Inflammatory macrophage treated with lipopolysaccharide for 4 hours (primary cell): ENCODE measurements around the gene MGAT5B.

Experiments used
- DNase-seq: peaks from one replicate; pipeline ENCODE4 v3.0.0-alpha.2; 2020

MGAT5B gene

GRCh38 chr17:76930107-76930506 is 61.9 kb downstream of the MGAT5B start:
- no peak for DNase-seq

DNA sequence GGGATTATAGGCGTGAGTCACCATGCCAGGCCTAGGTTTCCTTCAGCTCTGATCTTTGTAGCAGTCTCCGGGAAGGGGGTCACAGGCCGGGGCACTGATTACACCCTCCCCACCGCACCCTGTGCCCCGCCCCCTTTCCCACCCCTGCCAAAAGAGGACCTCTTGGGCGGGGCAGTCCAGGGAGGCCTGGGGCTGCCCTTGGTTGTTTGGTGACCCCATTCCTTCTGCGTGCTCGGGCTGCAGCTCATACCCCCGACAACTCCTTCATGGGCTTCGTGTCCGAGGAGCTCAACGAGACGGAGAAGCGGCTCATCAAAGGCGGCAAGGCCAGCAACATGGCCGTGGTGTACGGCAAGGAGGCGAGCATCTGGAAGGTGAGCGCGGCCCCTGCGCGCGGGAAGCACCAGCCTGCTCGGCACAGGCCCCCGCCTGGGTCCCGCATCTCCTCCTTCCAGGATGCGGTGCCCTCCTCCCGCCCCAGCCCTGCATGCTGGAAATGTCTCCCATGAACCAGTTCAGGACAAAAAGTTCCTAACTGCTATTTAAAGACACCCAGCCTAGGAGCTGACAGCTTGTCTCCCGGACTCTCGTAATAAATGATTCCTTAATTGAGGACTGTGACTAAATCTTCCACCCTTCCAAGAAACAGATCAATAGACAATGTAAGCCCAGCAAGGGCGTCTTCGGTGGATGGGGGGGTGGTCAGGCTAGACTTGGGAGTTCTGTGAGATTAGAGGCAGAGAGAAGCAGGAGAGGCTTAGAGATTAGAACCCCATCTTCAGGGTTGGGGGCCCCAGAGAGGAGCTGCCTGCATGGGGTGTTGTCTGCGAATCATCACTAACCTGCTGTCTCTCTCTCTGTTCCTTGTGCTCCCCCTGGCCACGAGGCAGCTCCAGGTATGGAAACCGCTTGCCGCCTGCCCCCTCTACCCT is 64.5 kb downstream of the MGAT5B start:
- no peak for DNase-seq

GRCh38 chr17:76934561-76935320 is 66.5 kb downstream of the MGAT5B start:
- no peak for DNase-seq

GRCh38 chr17:76935331-76935730 is 67.1 kb downstream of the MGAT5B start:
- DNase-seq = no peak

GRCh38 chr17:76937238-76937637 is 69.0 kb downstream of the MGAT5B start:
- DNase-seq = no peak

- DNase-seq = no peak
Observed at GRCh38 chr17:76938009-76938408, 69.8 kb downstream of the MGAT5B start.

DNA sequence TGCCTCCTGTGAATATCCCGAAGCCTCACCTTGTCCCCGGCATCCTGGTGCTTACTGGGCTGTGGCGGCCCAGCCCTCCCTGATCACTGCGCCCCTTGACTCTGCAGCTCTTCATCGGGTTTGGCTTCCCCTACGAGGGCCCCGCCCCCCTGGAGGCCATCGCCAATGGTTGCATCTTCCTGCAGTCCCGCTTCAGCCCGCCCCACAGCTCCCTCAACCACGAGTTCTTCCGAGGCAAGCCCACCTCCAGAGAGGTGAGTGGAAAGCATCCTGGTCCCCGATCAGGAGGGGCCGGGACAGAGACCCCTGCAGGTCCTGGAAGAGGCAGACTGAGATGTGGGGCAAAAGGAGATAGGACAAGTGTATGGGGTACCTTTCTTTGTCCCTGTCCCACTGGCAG is 72.1 kb downstream of the MGAT5B start:
- DNase-seq = no peak

DNA sequence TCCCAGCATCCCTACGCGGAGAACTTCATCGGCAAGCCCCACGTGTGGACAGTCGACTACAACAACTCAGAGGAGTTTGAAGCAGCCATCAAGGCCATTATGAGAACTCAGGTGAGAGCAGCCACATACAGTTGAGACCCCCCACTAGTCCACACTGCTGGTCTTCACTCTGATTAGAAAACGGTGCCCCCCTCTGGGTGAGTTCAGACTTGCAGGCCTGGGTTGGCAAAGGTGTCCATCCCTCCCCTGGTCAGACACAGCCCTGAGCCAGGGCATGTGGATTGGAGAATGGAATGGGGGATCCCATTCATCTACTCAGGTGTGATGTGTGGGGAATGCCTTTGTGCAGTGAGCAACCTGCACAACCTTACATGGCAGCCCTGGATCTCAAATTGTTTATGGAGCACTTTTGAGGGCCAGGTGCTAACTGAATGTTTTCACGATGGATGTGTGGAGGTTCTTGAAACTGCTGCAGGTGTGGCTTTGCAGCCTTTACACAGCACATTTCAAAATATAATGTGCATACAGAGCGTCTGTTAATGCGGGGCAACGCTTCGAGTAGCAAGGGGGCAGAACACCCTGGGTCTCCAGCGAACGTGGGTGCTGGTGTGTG is 72.6 kb downstream of the MGAT5B start:
- no peak for DNase-seq

DNA sequence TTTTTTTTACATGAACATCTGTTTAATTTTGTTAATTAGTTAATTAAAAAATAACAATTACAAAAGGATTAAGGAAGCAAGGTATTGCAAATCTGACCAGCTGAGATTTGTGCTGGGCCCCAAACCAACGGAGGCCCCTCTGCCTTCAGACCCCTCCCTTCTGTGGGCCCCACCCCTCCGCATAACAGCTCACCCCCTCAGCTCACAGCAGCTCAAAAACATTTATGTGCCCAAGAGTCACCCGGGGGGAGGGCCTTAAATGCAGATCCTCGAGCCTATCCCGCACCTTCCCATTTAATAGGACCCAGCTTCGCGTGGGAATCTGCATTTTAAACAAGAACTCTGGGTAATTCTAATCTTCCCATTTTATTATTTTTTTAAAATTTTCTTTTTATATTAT is 75.0 kb downstream of the MGAT5B start:
- DNase-seq = no peak

DNA sequence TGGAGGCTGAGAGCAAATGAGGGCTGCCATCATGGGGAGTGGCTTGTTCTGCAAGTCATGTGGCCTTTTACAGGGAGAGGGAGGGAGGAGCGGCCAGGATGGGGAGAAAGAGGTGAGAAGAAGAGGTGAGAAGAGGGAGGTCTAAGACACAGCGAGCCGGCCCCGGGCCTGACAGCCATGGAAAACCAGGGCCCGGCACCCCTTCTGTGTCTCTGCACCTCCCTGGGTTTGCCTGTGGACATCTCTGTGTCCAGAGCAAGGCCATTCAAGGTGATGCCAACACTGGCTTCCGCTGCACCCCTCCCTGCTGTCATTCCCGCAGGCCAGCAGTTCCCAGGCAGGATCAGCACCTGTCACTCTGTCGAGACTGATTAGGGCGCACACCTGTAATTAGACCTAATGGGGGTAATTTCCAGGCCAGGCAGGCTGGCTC is 75.6 kb downstream of the MGAT5B start:
- no peak for DNase-seq

DNA sequence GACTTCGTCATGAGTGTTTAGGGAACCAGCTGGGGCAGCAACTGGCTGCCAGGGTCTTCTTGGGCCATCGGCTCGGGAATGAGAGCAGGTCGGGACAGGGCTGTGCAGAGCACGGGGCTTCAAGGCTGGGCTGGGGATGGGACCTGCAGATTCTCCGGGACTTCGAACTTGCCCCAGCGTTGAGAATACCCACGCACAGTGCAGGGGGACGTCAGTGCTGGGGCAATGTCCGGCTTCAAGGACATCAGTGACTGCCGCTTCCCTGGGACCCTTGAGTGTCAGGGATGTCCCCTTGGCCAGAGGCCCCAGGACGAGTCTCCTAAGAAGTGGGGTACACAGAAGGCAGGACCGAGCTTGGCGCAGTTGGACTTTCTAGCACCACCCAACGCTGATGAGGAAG is 76.3 kb downstream of the MGAT5B start:
- DNase-seq = no peak

- DNase-seq = no peak
Observed at GRCh38 chr17:76946111-76946771, 78.0 kb downstream of the MGAT5B start.

GRCh38 chr17:76946772-76947135 is 78.5 kb downstream of the MGAT5B start:
- no peak for DNase-seq

DNA sequence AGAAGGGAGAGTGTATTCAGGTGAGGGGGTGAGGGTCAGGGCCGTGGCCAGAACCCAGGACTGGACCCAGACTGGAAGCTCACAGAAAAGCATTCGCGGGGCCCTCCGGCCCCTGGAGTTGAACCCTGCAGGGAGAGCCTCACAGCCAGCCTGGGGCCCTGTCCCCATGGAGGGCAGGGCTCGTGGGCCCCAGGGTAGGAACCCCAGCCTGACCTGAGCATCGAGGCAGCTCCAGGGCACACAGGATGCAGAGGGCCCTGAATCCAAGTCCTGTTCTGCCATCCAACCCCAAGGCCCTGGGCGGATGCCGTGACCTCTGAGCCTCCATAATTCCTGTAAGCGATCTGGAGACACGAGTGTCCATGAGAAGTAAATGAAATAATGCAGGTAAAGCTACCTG is 79.1 kb downstream of the MGAT5B start:
- DNase-seq = no peak

DNA sequence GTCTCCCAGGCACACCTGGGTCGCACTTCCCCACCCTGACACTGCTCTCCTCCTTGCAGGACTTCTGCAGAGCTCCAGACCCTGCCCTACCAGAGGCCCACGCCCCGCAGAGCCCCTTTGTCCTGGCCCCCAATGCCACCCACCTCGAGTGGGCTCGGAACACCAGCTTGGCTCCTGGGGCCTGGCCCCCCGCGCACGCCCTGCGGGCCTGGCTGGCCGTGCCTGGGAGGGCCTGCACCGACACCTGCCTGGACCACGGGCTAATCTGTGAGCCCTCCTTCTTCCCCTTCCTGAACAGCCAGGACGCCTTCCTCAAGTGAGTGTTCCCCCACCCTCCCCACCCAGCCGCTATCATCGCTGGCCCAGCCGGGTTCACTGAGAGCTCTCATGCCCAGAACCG is 79.6 kb downstream of the MGAT5B start:
- no peak for DNase-seq

GRCh38 chr17:76948301-76948700 is 80.1 kb downstream of the MGAT5B start:
- DNase-seq = no peak

- DNase-seq = no peak
Observed at GRCh38 chr17:76948726-76949342, 80.6 kb downstream of the MGAT5B start.

- no peak for DNase-seq
Observed at GRCh38 chr17:76949913-76950695, 81.9 kb downstream of the MGAT5B start.

DNA sequence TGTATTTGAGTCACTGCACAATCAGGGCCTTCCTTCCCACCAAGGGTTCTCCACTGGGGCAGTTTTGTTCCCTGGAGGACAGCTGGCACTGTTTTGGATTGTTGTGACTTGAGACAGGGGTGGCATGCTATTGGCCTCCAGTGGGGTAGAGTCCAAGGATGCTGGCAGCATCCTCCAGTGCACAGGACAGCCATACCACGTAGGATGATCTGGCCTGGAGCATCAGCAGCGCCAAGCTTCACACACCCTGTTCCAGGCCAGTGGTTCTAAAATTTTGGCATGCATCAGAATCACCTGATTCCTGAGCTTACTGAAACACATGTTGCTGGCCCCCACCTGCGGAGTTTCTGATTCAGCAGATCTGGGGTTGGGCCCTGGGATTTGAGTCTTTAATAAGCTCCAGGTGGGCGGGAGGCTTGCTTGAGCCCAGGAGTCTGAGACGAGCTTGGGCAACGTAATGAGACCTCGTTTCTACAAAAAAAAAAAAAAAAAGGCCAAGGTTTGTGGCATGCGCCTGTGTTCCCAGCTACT is 83.2 kb downstream of the MGAT5B start:
- DNase-seq = no peak

- DNase-seq = no peak
Observed at GRCh38 chr17:76952402-76952801, 84.2 kb downstream of the MGAT5B start.

- DNase-seq = no peak
Observed at GRCh38 chr17:76953066-76953465, 84.9 kb downstream of the MGAT5B start.

- DNase-seq = no peak
Observed at GRCh38 chr17:76953946-76954345, 85.7 kb downstream of the MGAT5B start.
